Measurements from ENCODE around the gene ATXN1. TPM values are rescaled to one million over a fixed set of nuclear protein-coding genes. Genes with fewer than 3 reads are reported as not detected.

The ATXN1 gene
- total RNA-seq, 2 donors from 2014 or later: 34.6 to 36.7 TPM

GRCh38 chr6:16436550-16436949 is 324.7 kb downstream of the ATXN1 start:
- DNase-seq (no peak), ATAC-seq (no peak)
- intact Hi-C loops (cut with DNase I): no loop called here

GRCh38 chr6:16434885-16435284 is 326.4 kb downstream of the ATXN1 start:
- no peak for ATAC-seq
- DNase-seq: no peak
- intact Hi-C loops (cut with DNase I): no loop called here

GRCh38 chr6:16433338-16433890 is 327.8 kb downstream of the ATXN1 start:
- DNase-seq (no peak), ATAC-seq (no peak)
- intact Hi-C loops (cut with DNase I): no loop called here

- peak; percentile 51 for DNase-seq
- peak in 1 of 2 donors; percentile 22 for ATAC-seq
- intact Hi-C loops (cut with DNase I): no loop called here
Observed at GRCh38 chr6:16432075-16433032, 328.9 kb downstream of the ATXN1 start.

- DNase-seq: no peak
- no peak for ATAC-seq
- intact Hi-C loops (cut with DNase I): no loop called here
Observed at GRCh38 chr6:16431106-16431505, 330.2 kb downstream of the ATXN1 start.

- intact Hi-C loops (cut with DNase I): no loop called here
- no peak for DNase-seq
- peak; percentile 27 to 80 for ATAC-seq
Observed at GRCh38 chr6:16430391-16431089, 330.7 kb downstream of the ATXN1 start.

GRCh38 chr6:16429669-16430068 is 331.6 kb downstream of the ATXN1 start:
- intact Hi-C loops (cut with DNase I): no loop called here
- DNase-seq (no peak), ATAC-seq (no peak)

- intact Hi-C loops (cut with DNase I): no loop called here
- DNase-seq (no peak), ATAC-seq (no peak)
Observed at GRCh38 chr6:16427124-16427523, 334.1 kb downstream of the ATXN1 start.

- DNase-seq (no peak), ATAC-seq (no peak)
- intact Hi-C loops (cut with DNase I): no loop called here
Observed at GRCh38 chr6:16425881-16426615, 335.2 kb downstream of the ATXN1 start.

- DNase-seq (no peak), ATAC-seq (no peak)
- intact Hi-C loops (cut with DNase I): no loop called here
Observed at GRCh38 chr6:16421462-16421960, 339.7 kb downstream of the ATXN1 start.

GRCh38 chr6:16420715-16421461 is 340.4 kb downstream of the ATXN1 start:
- intact Hi-C loops (cut with DNase I): no loop called here
- ATAC-seq (peak; percentile 54 to 66), DNase-seq (no peak)

GRCh38 chr6:16420337-16420714 is 340.9 kb downstream of the ATXN1 start:
- DNase-seq (no peak), ATAC-seq (no peak)
- intact Hi-C loops (cut with DNase I): no loop called here

- ATAC-seq: peak in 1 of 2 donors; percentile 10
- intact Hi-C loops (cut with DNase I): no loop called here
- no peak for DNase-seq
Observed at GRCh38 chr6:16419636-16420336, 341.5 kb downstream of the ATXN1 start.

- DNase-seq (no peak), ATAC-seq (no peak)
- intact Hi-C loops (cut with DNase I): no loop called here
Observed at GRCh38 chr6:16418151-16418550, 343.1 kb downstream of the ATXN1 start.

- ATAC-seq: no peak
- DNase-seq: no peak
- intact Hi-C loops (cut with DNase I): no loop called here
Observed at GRCh38 chr6:16415677-16416076, 345.6 kb downstream of the ATXN1 start.

- ATAC-seq: peak; percentile 66 to 84
- intact Hi-C loops (cut with DNase I): loop anchor here in 1 of 2 donors (5.0 kb wide), 1 partner anchor 82 kb away; no protein-coding TSS in a partner anchor
- no peak for DNase-seq
Observed at GRCh38 chr6:16414205-16414604, 347.1 kb downstream of the ATXN1 start.

GRCh38 chr6:16413399-16413798 is 347.9 kb downstream of the ATXN1 start:
- no peak for DNase-seq
- intact Hi-C loops (cut with DNase I): loop anchor here in 1 of 2 donors (5.0 kb wide), 1 partner anchor 81 kb away; no protein-coding TSS in a partner anchor
- no peak for ATAC-seq

GRCh38 chr6:16412982-16413381 is 348.3 kb downstream of the ATXN1 start:
- DNase-seq (no peak), ATAC-seq (no peak)
- intact Hi-C loops (cut with DNase I): loop anchor here in 1 of 2 donors (5.0 kb wide), 1 partner anchor 81 kb away; no protein-coding TSS in a partner anchor
